GM18909 (cell line): Measurements from ENCODE around the gene MAPKAP1.

Source experiments
- ATAC-seq: cut with Tn5 transposase; IDR thresholded peaks from one replicate; pipeline ENCODE4 v1.9.1; 2021; ENCODE audit warnings: mild to moderate bottlenecking; ENCODE audit not compliant: unreplicated experiment, poor library complexity

The MAPKAP1 gene

DNA sequence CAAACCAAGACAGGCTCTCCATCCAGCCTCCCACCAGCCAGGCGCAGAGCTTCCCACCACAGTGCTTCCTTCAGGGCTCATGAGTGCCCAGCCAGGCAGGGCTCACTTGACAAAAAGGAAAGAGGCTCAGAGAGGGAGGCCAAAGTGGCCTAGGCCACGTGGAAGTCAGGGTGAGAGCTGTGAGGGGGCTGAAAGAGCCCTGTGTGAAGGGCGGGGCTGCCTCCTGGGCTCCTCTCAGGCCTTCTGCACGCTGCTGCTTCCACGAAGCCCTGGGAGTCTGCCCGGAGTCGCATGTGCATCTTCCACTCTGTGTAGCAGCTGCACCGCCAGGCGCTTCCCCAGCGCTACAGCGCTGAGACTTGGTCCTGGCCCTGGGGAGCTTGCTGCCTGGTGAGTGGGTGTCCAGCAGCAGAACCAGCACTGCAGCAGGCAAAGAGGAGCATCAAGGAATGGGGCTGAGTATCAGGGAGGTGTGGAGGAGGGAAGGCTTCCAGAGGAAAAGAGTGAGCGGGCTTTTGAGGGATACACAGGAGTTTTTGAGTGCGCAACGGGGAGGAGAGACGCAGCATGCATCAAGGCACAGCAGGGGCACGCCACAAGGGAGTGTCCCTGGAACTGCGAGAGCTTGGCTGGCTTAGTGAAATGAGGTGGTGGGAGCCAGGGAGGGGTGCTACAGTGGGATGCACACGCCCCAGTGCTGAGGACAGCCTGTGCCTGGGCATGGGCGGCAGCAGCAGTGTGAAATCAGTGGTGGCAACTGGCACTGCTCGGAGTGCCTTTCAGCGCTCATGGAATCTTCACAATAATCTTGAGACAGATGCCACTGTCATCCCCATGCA lies 267.4 kb downstream of the MAPKAP1 start:
- no peak for ATAC-seq

DNA sequence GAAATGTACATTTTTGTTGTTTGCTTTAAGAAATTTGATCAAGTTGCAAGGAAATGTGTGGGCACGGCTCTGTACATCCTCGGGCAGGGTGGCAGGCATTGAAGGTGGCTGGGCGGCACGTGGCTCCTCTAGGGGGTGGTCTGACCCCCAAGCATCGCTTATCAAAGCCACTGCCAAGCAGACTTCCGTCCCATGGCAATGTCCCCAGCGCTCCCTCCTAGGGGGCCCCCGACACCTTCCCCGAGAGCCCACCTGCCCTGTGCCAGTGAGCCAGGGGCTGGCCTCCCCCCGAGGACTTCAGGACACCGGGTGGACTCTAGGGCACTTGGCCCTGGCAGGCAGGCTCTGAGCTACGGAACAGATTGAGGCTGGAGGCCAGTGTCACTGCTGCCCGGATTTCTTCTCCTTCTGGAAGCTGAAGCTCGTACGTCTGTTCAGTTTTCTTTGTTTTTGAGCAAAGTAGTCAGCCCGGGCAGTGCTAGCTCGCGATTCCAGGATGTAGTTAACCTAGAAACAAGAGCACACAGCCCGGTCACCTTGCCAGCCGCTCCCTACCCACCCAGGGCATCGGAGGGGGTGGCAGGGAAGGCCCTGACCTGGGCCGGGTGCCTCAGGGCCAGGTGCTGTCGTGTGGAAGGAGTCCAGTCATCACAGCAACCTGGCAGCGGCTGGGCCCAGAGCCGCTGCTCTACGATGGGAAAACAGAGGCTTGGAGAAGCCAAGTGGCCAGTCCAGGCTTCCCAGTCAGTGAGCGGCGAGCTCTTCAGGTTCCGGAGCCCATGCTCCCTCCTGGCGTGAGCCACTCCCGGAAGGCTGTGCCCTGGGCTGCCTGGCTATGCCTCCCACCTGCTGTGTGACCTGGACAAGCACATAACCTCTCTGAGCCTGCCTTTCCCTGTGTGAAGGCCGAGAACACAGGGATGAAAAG lies 268.2 kb downstream of the MAPKAP1 start:
- ATAC-seq, result no peak

DNA sequence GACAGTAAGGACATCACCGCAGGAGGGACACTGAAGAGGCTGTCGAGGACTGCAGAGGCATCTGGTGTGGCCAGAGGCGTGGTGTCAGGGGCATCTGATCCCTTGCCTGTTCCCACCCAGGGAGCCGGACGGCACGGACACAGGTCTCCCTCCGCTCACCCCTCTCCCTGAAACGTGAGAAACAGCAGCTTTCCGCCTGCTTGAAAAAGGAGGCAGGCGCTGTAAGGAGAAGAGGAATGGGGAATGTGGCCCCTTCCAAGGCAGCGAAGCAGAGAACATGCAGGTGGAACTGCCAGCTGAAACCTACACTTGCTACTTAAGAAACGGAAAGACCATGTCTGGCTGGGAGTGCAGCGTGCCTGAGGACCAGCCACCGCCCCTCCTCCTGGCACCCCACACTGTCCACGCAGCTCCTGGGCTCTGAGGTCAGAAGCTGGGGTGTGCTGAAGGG lies 269.2 kb downstream of the MAPKAP1 start:
- ATAC-seq, result no peak

DNA sequence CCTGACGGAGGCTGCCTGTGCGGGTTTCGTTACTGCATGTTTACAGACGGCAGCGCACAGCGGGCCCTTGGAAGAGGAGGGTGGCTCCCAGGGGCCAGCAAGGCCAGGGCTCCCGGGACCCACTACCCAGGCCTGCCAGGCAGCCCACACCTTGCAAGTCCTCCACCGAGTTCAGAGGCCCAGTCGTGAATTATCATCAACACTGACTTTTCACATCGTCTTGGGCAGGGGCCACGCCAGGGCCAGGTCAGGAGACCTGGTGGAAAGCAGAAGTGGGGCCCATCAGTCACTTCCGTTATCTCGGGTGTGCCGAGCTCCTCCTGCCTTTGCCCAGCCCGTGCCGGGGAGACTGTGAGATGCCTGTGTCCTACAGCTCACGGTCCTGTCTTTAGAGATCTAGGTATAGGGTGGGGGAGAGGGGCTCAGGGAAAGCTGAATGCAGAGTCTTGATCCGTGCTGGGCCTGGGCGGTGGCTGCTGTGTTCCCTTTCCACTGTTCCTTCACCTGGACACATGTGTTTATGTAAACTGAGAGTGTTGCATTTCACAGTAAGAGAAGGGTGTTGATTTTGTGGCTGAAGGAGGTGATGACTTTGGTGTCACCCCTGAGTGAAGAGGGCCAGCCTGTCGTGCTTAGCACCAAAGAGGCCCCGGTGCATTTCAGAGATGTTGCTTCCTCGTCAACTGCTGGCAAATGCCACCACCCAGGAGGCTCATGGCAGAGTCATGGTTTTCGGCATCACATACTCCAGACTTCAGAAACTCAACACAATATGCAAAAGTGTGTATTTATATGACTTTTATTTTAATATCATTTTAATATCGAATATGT lies 270.2 kb downstream of the MAPKAP1 start:
- no peak for ATAC-seq

DNA sequence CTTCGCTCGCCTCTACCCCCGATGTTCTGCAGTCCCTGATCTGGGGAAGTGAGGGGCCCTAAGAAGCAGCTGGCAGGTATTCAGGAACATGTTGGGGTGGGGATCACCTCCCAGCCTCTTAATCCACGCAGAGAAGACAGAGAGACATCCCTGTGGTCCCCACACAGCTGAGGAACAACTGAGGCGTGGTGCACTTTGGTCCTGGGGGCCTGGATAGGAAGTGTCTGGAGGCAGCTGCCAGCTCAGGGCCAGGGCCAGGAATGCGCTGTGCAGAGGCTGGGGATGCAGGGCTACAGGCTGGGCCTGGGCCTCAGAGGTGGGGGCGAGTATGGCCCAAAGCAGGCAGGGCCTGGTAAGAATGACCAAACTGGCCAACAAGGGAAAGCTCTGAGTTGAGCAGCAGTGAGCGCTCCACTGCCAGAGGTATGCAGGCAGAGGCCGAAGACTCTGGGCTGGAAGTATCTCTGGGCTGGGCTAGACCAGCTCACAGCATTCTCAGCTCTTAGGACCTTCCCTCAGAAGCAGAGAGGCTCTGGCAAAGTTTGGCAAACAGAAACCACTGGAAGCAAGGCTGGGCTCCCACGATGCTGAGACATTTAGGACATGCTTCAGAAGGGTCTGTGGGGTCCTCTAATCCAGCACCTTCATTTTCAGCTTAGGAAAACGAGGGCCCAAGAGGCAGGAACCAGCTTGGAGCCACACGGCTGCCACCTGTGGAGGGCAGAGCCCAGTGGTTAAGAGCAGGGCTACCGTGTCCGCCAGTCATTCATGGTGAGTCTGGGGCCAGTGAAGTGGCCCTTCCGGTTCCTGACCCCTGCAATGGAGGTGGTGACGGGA lies 271.0 kb downstream of the MAPKAP1 start:
- no peak for ATAC-seq

GRCh38 chr9:125434986-125435775 lies 271.8 kb downstream of the MAPKAP1 start:
- ATAC-seq, result no peak

- no peak for ATAC-seq
These were observed 273.5 kb downstream of the MAPKAP1 start for GRCh38 chr9:125433461-125434011.

DNA sequence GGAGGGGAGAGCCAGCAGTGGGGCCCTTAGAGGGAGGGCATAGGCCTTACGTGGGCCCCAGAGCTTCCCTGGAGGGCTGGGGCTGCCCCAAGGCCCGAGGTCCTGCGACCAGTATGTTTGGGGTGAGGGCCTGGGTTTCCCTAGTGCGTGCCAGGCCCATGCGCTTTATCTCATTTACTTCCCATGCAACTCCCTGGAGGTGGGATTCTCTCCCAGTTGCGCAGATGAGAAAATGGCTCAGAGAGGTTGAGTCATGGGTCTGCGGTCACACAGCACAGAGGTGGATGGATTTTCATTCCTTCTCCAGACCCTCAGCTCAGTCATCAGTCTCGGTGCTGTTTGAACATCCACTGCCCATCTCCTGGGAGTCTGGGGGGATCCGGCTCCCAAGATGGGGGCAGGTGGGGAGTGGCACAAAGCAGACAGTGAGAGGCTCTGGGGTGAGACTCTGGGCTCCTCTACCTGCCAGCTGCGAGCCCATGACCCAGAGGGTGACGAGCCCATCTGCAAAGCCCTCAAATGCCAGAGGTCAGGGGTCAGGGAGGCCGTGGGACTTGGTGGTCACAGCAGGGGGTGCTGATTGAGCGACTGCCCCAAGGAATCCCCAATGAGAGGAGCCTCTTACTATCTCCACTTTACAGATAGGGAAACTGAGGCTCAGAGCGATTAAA lies 274.2 kb downstream of the MAPKAP1 start:
- ATAC-seq, result no peak

DNA sequence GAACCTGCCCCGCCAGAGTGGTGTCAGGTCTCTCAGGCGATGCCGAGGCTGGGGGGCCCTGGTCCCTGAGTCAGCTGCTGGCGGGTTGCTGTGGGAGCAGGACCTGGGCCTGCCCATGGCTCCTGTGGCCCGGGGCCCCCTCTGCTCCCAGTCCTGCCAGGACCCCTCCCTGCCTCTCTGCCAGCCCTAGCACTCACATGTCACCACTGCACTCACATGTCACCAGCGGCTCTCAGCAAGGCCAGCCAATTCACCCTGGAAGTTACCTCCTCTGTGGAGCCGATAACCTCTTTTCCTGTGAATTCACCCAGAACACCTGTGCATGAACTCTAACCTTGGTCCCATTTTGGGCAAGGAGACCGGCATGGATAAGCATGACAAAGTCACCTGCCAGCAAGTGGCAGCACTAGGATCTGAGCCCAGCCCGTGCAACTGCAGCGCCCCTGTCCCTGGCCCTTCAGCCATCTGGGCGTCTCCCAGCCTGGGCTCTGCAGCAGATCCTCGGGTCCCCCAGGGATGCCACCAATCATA lies 275.2 kb downstream of the MAPKAP1 start:
- no peak for ATAC-seq

GRCh38 chr9:125431012-125431305 lies 276.0 kb downstream of the MAPKAP1 start:
- ATAC-seq, result no peak

GRCh38 chr9:125430161-125431011 lies 276.6 kb downstream of the MAPKAP1 start:
- no peak for ATAC-seq

DNA sequence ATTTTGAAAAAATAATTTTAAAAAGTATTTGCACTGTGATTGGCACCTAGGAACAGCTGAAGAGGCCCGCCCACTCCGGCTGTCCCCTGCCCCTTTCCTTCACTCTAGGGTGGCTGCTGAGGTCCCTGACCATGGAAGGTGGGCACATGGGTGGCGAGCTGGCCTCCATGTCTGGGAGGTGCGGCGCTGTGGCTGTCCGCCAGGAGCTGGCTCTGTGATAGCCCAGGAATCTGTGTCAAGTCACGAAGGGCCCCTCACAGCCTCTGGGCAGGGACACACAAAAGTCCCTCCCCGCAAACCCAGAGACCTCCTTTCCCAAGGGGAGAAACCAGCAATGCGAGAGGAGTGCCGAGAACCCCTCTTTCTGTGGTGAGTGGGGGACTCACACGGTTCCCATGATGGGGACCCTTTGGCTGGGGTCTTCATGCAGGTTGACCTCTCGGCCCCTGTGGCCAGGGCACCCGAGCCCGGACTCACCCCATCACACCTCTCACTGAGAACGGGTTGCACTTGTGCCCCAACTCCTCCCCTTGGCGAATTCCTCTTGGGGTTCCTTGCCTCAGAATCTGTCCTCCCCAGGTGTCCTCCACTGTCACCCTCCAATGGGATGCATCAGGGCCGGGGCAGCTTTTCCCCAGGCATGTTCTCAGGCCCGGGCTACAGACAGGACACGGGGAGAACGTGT lies 277.4 kb downstream of the MAPKAP1 start:
- no peak for ATAC-seq

GRCh38 chr9:125428902-125429467 lies 278.0 kb downstream of the MAPKAP1 start:
- ATAC-seq, result no peak

GRCh38 chr9:125428060-125428901 lies 278.7 kb downstream of the MAPKAP1 start:
- ATAC-seq, result peak; percentile 50

GRCh38 chr9:125427556-125427955 lies 279.5 kb downstream of the MAPKAP1 start:
- no peak for ATAC-seq
